ENCODE data around the gene TMOD2. TPM values are rescaled to one million over a fixed set of nuclear protein-coding genes. Genes with fewer than 3 reads are reported as not detected.

TMOD2 gene
- total RNA-seq, 1 donor from 2014 or later = 7.0 TPM

GRCh38 chr15:51727141-51727897 is 24.1 kb upstream of the TMOD2 start:
- H3K36me3 ChIP-seq = peaks cover 3 to 8% of the 10 kb centered on the region in 2 donors
- no peak for DNase-seq (ENCODE audit: low spot score in 2 of 2)
- peaks cover 0 to 10% of the 10 kb centered on the region in 2 donors for H3K4me1 ChIP-seq
- H3K27ac ChIP-seq = no peak overlapping the region
- intact Hi-C loops (cut with DNase I) = no loop called here
- no peaks in the 10 kb centered on the region for H3K27me3 ChIP-seq
- H3K9me3 ChIP-seq = no peaks in the 10 kb centered on the region
- no peak overlapping the region for H3K4me3 ChIP-seq
- TF ChIP-seq CTCF (IDR thresholded peaks at IDR 0.05) = no peak

GRCh38 chr15:51731549-51732267 is 19.7 kb upstream of the TMOD2 start:
- Histone ChIP-seq H3K36me3 (no peaks in the 10 kb centered on the region), H3K27me3 (no peaks in the 10 kb centered on the region), H3K9me3 (no peaks in the 10 kb centered on the region), H3K4me3 (peak overlapping the region; percentile 24 to 55), H3K27ac (peak overlapping the region; percentile 62 to 65), H3K4me1 (peaks cover 0 to 4% of the 10 kb centered on the region in 2 donors)
- intact Hi-C loops (cut with DNase I) = no loop called here
- DNase-seq (ENCODE audit: low spot score in 2 of 2) = no peak
- TF ChIP-seq CTCF (IDR thresholded peaks at IDR 0.05) = no peak

GRCh38 chr15:51732646-51733045 is 18.8 kb upstream of the TMOD2 start:
- no peaks in the 10 kb centered on the region for H3K27me3 ChIP-seq
- DNase-seq (ENCODE audit: low spot score in 2 of 2) = no peak
- peak overlapping the region; percentile 62 to 65 for H3K27ac ChIP-seq
- H3K4me3 ChIP-seq = no peak overlapping the region
- no peaks in the 10 kb centered on the region for H3K36me3 ChIP-seq
- TF ChIP-seq CTCF (IDR thresholded peaks at IDR 0.05) = no peak
- peaks cover 0 to 4% of the 10 kb centered on the region in 2 donors for H3K4me1 ChIP-seq
- H3K9me3 ChIP-seq = no peaks in the 10 kb centered on the region
- intact Hi-C loops (cut with DNase I) = no loop called here

- DNase-seq (ENCODE audit: low spot score in 2 of 2) = no peak
- H3K27ac ChIP-seq = peak overlapping the region; percentile 21 to 82
- H3K9me3 ChIP-seq = no peaks in the 10 kb centered on the region
- no peaks in the 10 kb centered on the region for H3K27me3 ChIP-seq
- TF ChIP-seq CTCF (IDR thresholded peaks at IDR 0.05) = no peak
- peaks cover 0 to 4% of the 10 kb centered on the region in 2 donors for H3K4me1 ChIP-seq
- intact Hi-C loops (cut with DNase I) = loop anchor here (2.0 to 5.0 kb wide), 3 partner anchors 15 to 92 kb away; partner anchors contain the start of genes TMOD2 and TMOD3
- H3K4me3 ChIP-seq = no peak overlapping the region
- H3K36me3 ChIP-seq = no peaks in the 10 kb centered on the region
These were observed 16.0 kb upstream of the TMOD2 start for GRCh38 chr15:51735228-51736010.

- Histone ChIP-seq H3K27ac (peak overlapping the region; percentile 76 to 82), H3K4me3 (peak overlapping the region in 1 of 2 donors; percentile 93), H3K4me1 (peaks cover 0 to 4% of the 10 kb centered on the region in 2 donors), H3K9me3 (no peaks in the 10 kb centered on the region), H3K27me3 (no peaks in the 10 kb centered on the region), H3K36me3 (no peaks in the 10 kb centered on the region)
- intact Hi-C loops (cut with DNase I) = loop anchor here (2.0 to 5.0 kb wide), 3 partner anchors 15 to 91 kb away; partner anchors contain the start of genes TMOD2 and TMOD3
- DNase-seq (ENCODE audit: low spot score in 2 of 2) = no peak
- no peak for TF ChIP-seq CTCF (IDR thresholded peaks at IDR 0.05)
These were observed 15.3 kb upstream of the TMOD2 start for GRCh38 chr15:51736069-51736468.
